Liver (tissue), 9 donors: Measurements from ENCODE around the gene FSTL1. TPM values are rescaled to one million over a fixed set of nuclear protein-coding genes. Genes with fewer than 3 reads are reported as not detected.

Experiments used
- DNase-seq: peaks from one replicate; pipeline ENCODE4 v3.0.0-alpha.2; 2017; ENCODE audit warnings: low spot score
- H3K27ac ChIP-seq, 2 donors: one replicate each; pipeline ENCODE4 v1.7.0; 2013; ENCODE audit warnings: inconsistent platforms in 2 of 2, low read length in 2 of 2, control low read depth in 1 of 2, low read depth in 1 of 2, mild to moderate bottlenecking in 1 of 2
- H3K27me3 ChIP-seq, 4 donors: one replicate each; pipeline versions ENCODE4 v1.6.1 to v1.7.0; 2013; ENCODE audit warnings: low read length in 3 of 4, inconsistent platforms in 1 of 4, mild to moderate bottlenecking in 1 of 4, moderate library complexity in 1 of 4; ENCODE audit not compliant: control insufficient read depth in 4 of 4, insufficient read depth in 4 of 4
- H3K36me3 ChIP-seq, 4 donors: one replicate each; pipeline versions ENCODE4 v1.6.1 to v1.7.0; 2013; ENCODE audit warnings: low read length in 3 of 4, mild to moderate bottlenecking in 3 of 4, low read depth in 1 of 4, moderate library complexity in 1 of 4; ENCODE audit not compliant: control insufficient read depth in 4 of 4, insufficient read depth in 3 of 4
- H3K4me1 ChIP-seq, 4 donors: one replicate each; pipeline versions ENCODE4 v1.6.1 to v1.7.0; 2013; ENCODE audit warnings: low read length in 3 of 4, mild to moderate bottlenecking in 3 of 4, moderate library complexity in 1 of 4; ENCODE audit not compliant: control insufficient read depth in 4 of 4, insufficient read depth in 4 of 4
- H3K4me3 ChIP-seq, 3 donors: one replicate each; pipeline versions ENCODE4 v1.6.1 to v1.7.0; 2013; ENCODE audit warnings: low read length in 3 of 3, control low read depth in 1 of 3, low read depth in 1 of 3, mild to moderate bottlenecking in 1 of 3
- H3K9ac ChIP-seq, 2 donors: one replicate each; pipeline ENCODE4 v1.7.0; 2013; ENCODE audit warnings: low read length in 2 of 2, mild to moderate bottlenecking in 2 of 2, moderate library complexity in 2 of 2, control low read depth in 1 of 2, low read depth in 1 of 2
- H3K9me3 ChIP-seq, 4 donors: one replicate each; pipeline versions ENCODE4 v1.6.1 to v1.7.0; 2013; ENCODE audit warnings: low read length in 3 of 4; ENCODE audit not compliant: control insufficient read depth in 4 of 4
- ATF3 ChIP-seq: IDR thresholded peaks from 2 replicates; pipeline ENCODE4 v1.6.1; 2016; ENCODE audit warnings: antibody characterized with exemption
- CTCF ChIP-seq: fragments of 150-350 bp; IDR thresholded peaks from 2 replicates; pipeline ENCODE4 v1.5.1; 2017; ENCODE audit warnings: improper control_type of control experiment, low read depth, low read length; ENCODE audit not compliant: missing input control
- EGR1 ChIP-seq, 2 donors: IDR thresholded peaks; 2 replicates each; pipeline ENCODE4 v1.6.1; 2016 to 2018; ENCODE audit warnings: antibody characterized with exemption in 2 of 2, low read depth in 2 of 2
- FOXA1 ChIP-seq: IDR thresholded peaks from 2 replicates; pipeline ENCODE4 v1.6.1; 2016; ENCODE audit warnings: antibody characterized with exemption
- GABPA ChIP-seq, 2 donors: IDR thresholded peaks in 1 of 2; conservative IDR thresholded peaks in 1 of 2; 2 replicates each; pipeline ENCODE4 v1.6.1; 2016; ENCODE audit warnings: antibody characterized with exemption in 2 of 2, mild to moderate bottlenecking in 1 of 2, moderate library complexity in 1 of 2
- HNF4A ChIP-seq, 2 donors: conservative IDR thresholded peaks; 2 replicates each; pipeline ENCODE4 v1.6.1; 2016; ENCODE audit warnings: antibody characterized with exemption in 2 of 2, mild to moderate bottlenecking in 2 of 2
- HNF4G ChIP-seq: IDR thresholded peaks from 2 replicates; pipeline ENCODE4 v1.6.1; 2016; ENCODE audit warnings: antibody characterized with exemption
- JUND ChIP-seq, 2 donors: IDR thresholded peaks; 2 replicates each; pipeline ENCODE4 v1.6.1; 2016; ENCODE audit warnings: antibody characterized with exemption in 2 of 2
- MAX ChIP-seq: IDR thresholded peaks from 2 replicates; pipeline ENCODE4 v1.6.1; 2016; ENCODE audit warnings: antibody characterized with exemption
- NR2F2 ChIP-seq: IDR thresholded peaks from 2 replicates; pipeline ENCODE4 v1.6.1; 2016; ENCODE audit warnings: antibody characterized with exemption
- RAD21 ChIP-seq, 2 donors: IDR thresholded peaks; 2 replicates each; pipeline ENCODE4 v1.6.1; 2016; ENCODE audit warnings: antibody characterized with exemption in 2 of 2, mild to moderate bottlenecking in 2 of 2
- REST ChIP-seq: IDR thresholded peaks from 2 replicates; pipeline ENCODE4 v1.6.1; 2016; ENCODE audit warnings: antibody characterized with exemption, mild to moderate bottlenecking
- RXRA ChIP-seq, 2 donors: IDR thresholded peaks; 2 replicates each; pipeline ENCODE4 v1.6.1; 2017 to 2018; ENCODE audit warnings: antibody characterized with exemption in 2 of 2, mild to moderate bottlenecking in 1 of 2
- SP1 ChIP-seq: IDR thresholded peaks from 2 replicates; pipeline ENCODE4 v1.6.1; 2018; ENCODE audit warnings: antibody characterized with exemption, mild to moderate bottlenecking
- TAF1 ChIP-seq: conservative IDR thresholded peaks from 2 replicates; pipeline ENCODE4 v1.6.1; 2016; ENCODE audit warnings: antibody characterized with exemption, mild to moderate bottlenecking
- YY1 ChIP-seq: IDR thresholded peaks from 2 replicates; pipeline ENCODE4 v1.6.1; 2016; ENCODE audit warnings: antibody characterized with exemption, mild to moderate bottlenecking
- ZBTB33 ChIP-seq: IDR thresholded peaks from 2 replicates; pipeline ENCODE4 v1.6.1; 2016; ENCODE audit warnings: antibody characterized with exemption
- WGBS: extraction: QIAGEN DNeasy Blood & Tissue Kit; methylation state at CpG from one replicate; pipeline ENCODE4 v1.1.7; 2013; 5-methylcytosine and 5-hydroxymethylcytosine counted together
- polyA plus RNA-seq, 2 donors: library from polyadenylated mRNA; stranded (reverse) in 1 of 2; unstranded in 1 of 2; fragments of 200-250 nt in 1 of 2; fragments of >200 nt in 1 of 2; fragmentation: Nextera tagmentation in 1 of 2; extraction: Ambion mirVana in 1 of 2; gene quantifications; one replicate each; pipeline versions ENCODE4 v1.2.1 to v1.2.3, GENCODE V29; 2013 to 2015
- total RNA-seq, 2 donors: library from RNA; depleted of rRNA; stranded (reverse); fragments of >200 nt; gene quantifications; one replicate each; pipeline ENCODE4 v1.2.3, GENCODE V29; 2014
- donor health status: healthy.
- donor health status: healthy.
- donor health status: healthy.
- donor health status: healthy.
- donor health status: healthy.

The FSTL1 gene
- total and polyA plus RNA-seq, 4 donors: 9.6 to 67.5 (median 24.6) TPM

- no peak overlapping the region for H3K9ac ChIP-seq
- TF ChIP-seq EGR1 (IDR thresholded peaks at IDR 0.05; ENCODE audit: low read depth in 2 of 2): no peak
- peak; percentile 38 to 61 for TF ChIP-seq HNF4A (conservative IDR thresholded peaks at IDR 0.05)
- peak in 1 of 2 donors; percentile 25 for TF ChIP-seq RXRA (IDR thresholded peaks at IDR 0.05)
- TF ChIP-seq RAD21 (IDR thresholded peaks at IDR 0.05): no peak
- no peak for TF ChIP-seq GABPA (IDR thresholded peaks at IDR 0.05 in 1 of 2, conservative IDR thresholded peaks at IDR 0.05 in 1 of 2)
- no peak overlapping the region for H3K4me3 ChIP-seq
- no peaks in the 10 kb centered on the region for H3K27me3 ChIP-seq
- H3K9me3 ChIP-seq: no peaks in the 10 kb centered on the region
- no peaks in the 10 kb centered on the region for H3K36me3 ChIP-seq
- H3K27ac ChIP-seq: no peak overlapping the region
- no peak for DNase-seq
- peaks cover 0 to 13% (median 8%) of the 10 kb centered on the region in 4 donors for H3K4me1 ChIP-seq
Measured at GRCh38 chr3:120427201-120427600, 23.6 kb downstream of the FSTL1 start.

GRCh38 chr3:120425572-120426250 is 25.1 kb downstream of the FSTL1 start:
- 50% methylated on average over 1 of the region's 1 CpG for WGBS
- Histone ChIP-seq H3K9ac (no peak overlapping the region), H3K4me3 (no peak overlapping the region), H3K27ac (no peak overlapping the region), H3K27me3 (no peaks in the 10 kb centered on the region), H3K4me1 (peaks cover 0 to 13% (median 8%) of the 10 kb centered on the region in 4 donors), H3K36me3 (no peaks in the 10 kb centered on the region), H3K9me3 (no peaks in the 10 kb centered on the region)
- TF ChIP-seq ATF3: no peak
- no peak for TF ChIP-seq YY1
- TF ChIP-seq SP1: no peak
- TF ChIP-seq FOXA1: no peak
- no peak for TF ChIP-seq HNF4G
- no peak for TF ChIP-seq TAF1
- no peak for TF ChIP-seq MAX
- no peak for TF ChIP-seq NR2F2
- TF ChIP-seq CTCF: no peak
- TF ChIP-seq REST: no peak
- no peak for TF ChIP-seq RAD21 (IDR thresholded peaks at IDR 0.05)
- no peak for TF ChIP-seq ZBTB33
- no peak for TF ChIP-seq GABPA (IDR thresholded peaks at IDR 0.05 in 1 of 2, conservative IDR thresholded peaks at IDR 0.05 in 1 of 2)
- no peak for TF ChIP-seq JUND (IDR thresholded peaks at IDR 0.05)
- no peak for TF ChIP-seq HNF4A (conservative IDR thresholded peaks at IDR 0.05)
- no peak for DNase-seq
